Cardiac muscle cell (in vitro differentiated cells and primary cell): ENCODE data around the gene TRIM10. TPM values are rescaled to one million over a fixed set of nuclear protein-coding genes. Genes with fewer than 3 reads are reported as not detected.

Source experiments
- DNase-seq, 2 donors: peaks; one replicate each; pipeline versions ENCODE4 v3.0.0 to v3.0.0-alpha.2; 2010 to 2017; ENCODE audit warnings: low read depth in 1 of 2, low spot score in 1 of 2
- H3K27ac ChIP-seq: fragments of 200-600 bp; sonication (generic); 2 replicates; pipeline ENCODE4 v1.5.1; 2016
- H3K27me3 ChIP-seq: fragments of 200-600 bp; sonication (generic); 2 replicates; pipeline ENCODE4 v1.6.0; 2016; ENCODE audit warnings: control low read depth
- H3K36me3 ChIP-seq: fragments of 200-600 bp; sonication (generic); 2 replicates; pipeline ENCODE4 v1.5.1; 2016; ENCODE audit warnings: control low read depth
- H3K4me1 ChIP-seq: fragments of 200-600 bp; sonication (generic); 2 replicates; pipeline ENCODE4 v1.8.1; 2017; ENCODE audit warnings: low read depth, mild to moderate bottlenecking, mixed run types
- H3K4me3 ChIP-seq: fragments of 200-600 bp; sonication (generic); 2 replicates; pipeline ENCODE4 v1.5.1; 2016; ENCODE audit warnings: mild to moderate bottlenecking
- H3K9me3 ChIP-seq: fragments of 200-600 bp; sonication (generic); 2 replicates; pipeline ENCODE4 v1.5.1; 2017; ENCODE audit warnings: low read depth, mild to moderate bottlenecking, control low read depth
- polyA plus RNA-seq: library from polyadenylated mRNA; unstranded; fragments of >200 nt; fragmentation: Nextera tagmentation; extraction: Ambion mirVana; gene quantifications from 2 replicates; pipeline ENCODE4 v1.2.1, GENCODE V29; 2016
- total RNA-seq: library from RNA; depleted of rRNA; stranded (reverse); fragments of >200 nt; gene quantifications from 2 replicates; pipeline ENCODE4 v1.2.3, GENCODE V29; 2016
- TF ChIP-seq, protein P1 (sequence below): IDR thresholded peaks from 2 replicates; pipeline ENCODE4 v1.5.1; 2012; ENCODE audit warnings: low read depth, mild to moderate bottlenecking, low read length

Gene TRIM10
- total and polyA plus RNA-seq, 2 experiments from 2014 or later: not detected

DNA sequence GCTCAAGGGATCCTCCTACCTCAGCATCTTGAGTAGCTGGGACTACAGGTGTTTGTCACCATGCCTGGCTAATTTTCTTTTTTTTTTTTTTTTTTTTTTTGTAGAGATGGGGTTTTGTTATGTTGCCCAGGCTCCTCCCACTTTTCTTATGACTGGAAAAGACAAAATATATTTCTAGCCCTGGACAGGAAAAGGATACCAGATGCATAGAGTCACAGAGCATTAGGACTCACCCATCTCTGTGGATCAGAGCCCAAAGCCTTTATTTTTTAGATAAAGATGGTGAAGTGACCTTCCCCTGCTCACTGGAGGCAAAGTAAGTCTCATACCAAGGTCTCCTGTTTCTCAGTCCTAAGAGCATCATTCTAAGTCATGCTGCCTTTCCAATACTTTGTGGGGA is 3.4 kb downstream of the TRIM10 start:
- H3K4me3 ChIP-seq: no peak overlapping the region

DNA sequence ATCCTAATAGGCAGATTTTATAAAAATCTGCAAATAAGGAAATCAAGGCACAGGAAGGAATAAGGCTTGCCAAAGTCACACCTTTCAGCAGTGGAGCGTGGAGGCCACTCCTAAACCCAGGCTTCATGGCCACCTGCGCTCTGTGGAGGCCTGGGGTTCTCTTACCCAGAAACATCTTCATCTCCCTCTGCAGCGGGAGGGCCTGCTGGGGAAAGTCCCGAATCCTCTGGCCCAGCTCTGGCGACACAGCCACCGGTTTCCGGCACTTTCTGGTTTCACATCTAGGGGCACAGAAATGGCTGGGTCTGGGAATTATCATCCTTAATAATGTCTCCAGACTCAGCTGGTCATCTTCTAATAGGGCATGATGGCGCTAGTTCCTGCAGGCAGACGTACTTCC is 4.2 kb downstream of the TRIM10 start:
- Histone ChIP-seq H3K36me3 (no peaks in the 10 kb centered on the region), H3K4me3 (no peak overlapping the region), H3K27me3 (peaks cover 64% of the 10 kb centered on the region), H3K4me1 (no peaks in the 10 kb centered on the region), H3K27ac (no peak overlapping the region), H3K9me3 (no peaks in the 10 kb centered on the region)
- no peak for DNase-seq
- TF ChIP-seq, protein P1, sequence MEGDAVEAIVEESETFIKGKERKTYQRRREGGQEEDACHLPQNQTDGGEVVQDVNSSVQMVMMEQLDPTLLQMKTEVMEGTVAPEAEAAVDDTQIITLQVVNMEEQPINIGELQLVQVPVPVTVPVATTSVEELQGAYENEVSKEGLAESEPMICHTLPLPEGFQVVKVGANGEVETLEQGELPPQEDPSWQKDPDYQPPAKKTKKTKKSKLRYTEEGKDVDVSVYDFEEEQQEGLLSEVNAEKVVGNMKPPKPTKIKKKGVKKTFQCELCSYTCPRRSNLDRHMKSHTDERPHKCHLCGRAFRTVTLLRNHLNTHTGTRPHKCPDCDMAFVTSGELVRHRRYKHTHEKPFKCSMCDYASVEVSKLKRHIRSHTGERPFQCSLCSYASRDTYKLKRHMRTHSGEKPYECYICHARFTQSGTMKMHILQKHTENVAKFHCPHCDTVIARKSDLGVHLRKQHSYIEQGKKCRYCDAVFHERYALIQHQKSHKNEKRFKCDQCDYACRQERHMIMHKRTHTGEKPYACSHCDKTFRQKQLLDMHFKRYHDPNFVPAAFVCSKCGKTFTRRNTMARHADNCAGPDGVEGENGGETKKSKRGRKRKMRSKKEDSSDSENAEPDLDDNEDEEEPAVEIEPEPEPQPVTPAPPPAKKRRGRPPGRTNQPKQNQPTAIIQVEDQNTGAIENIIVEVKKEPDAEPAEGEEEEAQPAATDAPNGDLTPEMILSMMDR: no peak

More for the DNA sequence above, 3.4 kb downstream of the TRIM10 start:
- TF ChIP-seq, protein P1: no peak
- no peaks in the 10 kb centered on the region for H3K4me1 ChIP-seq
- H3K27me3 ChIP-seq: peaks cover 64% of the 10 kb centered on the region
- no peak for DNase-seq
- no peaks in the 10 kb centered on the region for H3K9me3 ChIP-seq
- no peak overlapping the region for H3K27ac ChIP-seq
- H3K36me3 ChIP-seq: no peaks in the 10 kb centered on the region

DNA sequence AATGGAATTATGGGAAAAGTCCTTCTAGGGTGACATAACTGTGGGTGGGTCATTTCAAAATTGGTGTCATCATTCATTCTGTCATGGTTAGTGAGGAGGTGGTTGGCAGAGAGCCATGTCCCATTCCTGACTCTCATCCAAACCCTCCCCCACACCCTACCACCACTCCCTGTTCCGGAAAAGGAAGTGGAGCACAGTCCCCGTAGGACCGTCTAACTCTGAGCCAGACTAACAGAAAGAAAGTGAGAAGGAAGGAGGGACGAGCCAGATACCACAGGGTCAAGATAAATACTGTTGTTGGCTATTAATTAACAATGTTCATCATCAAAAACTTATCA is 4.8 kb downstream of the TRIM10 start:
- no peak overlapping the region for H3K27ac ChIP-seq
- H3K36me3 ChIP-seq: no peaks in the 10 kb centered on the region
- peak in 1 of 2 donors; percentile 74 for DNase-seq
- peaks cover 64% of the 10 kb centered on the region for H3K27me3 ChIP-seq
- H3K4me3 ChIP-seq: no peak overlapping the region
- no peaks in the 10 kb centered on the region for H3K9me3 ChIP-seq
- no peaks in the 10 kb centered on the region for H3K4me1 ChIP-seq
- TF ChIP-seq, protein P1: no peak

DNA sequence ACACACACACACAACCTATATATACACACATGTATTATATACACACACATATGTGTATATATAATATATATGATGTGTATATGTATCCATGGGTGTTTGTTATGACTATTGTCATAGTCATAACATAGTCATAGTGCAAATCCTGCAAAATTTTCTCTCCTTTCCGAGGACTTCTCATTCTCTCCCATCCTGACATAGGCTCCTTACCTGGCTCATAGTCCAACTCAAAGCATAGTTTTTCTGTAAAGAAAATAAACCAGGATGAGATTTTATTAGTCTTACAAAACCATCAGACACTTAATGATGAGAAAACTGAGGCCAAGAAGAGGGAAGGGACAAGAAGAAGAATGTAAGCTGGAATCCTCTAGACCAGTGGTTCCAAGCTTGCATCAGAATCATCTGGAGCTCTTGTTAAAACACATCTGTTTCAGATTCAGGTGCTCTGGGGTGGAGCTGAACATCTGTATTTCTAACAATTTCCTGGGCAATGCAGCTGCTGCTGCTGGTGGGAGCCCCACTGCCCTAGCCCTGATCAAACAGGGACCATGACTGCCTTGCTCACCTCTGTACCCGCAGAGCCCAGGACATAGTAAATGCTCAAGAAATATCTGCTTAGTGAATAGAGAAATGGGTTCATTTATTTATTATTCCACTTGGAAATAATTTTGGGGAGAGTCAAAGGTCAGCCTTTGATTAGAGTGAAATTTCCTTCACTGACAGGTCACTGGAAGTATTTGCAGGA is 5.3 kb downstream of the TRIM10 start:
- Histone ChIP-seq H3K4me1 (no peaks in the 10 kb centered on the region), H3K27ac (no peak overlapping the region), H3K9me3 (no peaks in the 10 kb centered on the region), H3K4me3 (no peak overlapping the region), H3K36me3 (no peaks in the 10 kb centered on the region), H3K27me3 (peaks cover 65% of the 10 kb centered on the region)
- TF ChIP-seq, protein P1: no peak
- DNase-seq: no peak

DNA sequence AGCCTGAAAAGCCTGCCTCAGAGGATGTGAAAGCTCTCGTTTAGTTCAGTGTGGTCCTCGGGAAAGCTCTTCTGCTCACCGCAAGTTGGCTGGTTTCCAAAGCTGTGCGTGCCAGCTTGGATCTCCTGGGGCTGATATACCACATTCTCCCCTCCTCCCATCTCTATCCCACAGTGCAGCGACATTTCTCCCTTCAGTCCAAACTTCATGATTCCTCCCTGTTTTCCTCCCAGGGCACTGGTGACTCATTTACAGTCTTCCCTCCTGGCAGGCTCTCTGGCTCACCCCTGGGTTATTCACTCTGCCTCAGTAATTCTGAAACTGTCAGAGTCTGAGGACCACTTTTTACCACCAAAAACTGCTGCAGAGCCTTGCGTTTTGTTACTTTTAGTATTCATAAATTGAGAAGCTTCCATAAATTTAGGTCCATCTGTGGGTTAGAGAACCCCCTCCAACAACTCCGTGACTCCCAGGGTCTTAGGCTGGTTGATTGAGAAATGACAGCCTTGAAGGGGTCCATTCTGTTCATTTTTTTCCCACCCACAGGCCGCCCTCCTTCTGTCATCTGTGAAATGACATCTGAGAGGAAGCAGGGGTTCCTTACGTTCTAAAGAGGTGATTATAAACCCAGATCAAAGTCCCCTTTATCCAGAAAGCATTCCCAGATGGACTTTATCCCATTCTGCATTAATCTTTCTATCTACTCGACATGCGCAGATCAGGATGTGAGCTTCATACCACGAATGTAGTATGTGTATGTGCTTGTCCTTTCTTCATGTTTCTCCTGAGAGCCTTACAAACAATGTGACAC is 6.1 kb downstream of the TRIM10 start:
- TF ChIP-seq, protein P1: no peak
- Histone ChIP-seq H3K9me3 (no peaks in the 10 kb centered on the region), H3K27ac (no peak overlapping the region), H3K4me3 (no peak overlapping the region), H3K36me3 (no peaks in the 10 kb centered on the region), H3K4me1 (no peaks in the 10 kb centered on the region), H3K27me3 (peaks cover 69% of the 10 kb centered on the region)
- DNase-seq: peak in 1 of 2 donors; percentile 85
